Activated naive CD4-positive, alpha-beta T cell treated with anti-CD3 and anti-CD28 coated beads, Interleukin-2, amount 50 U/mL, for 16 hours (primary cell): ENCODE results near the gene CERS1.

ENCODE experiments used
- DNase-seq: peaks from one replicate; pipeline ENCODE4 v3.0.0-alpha.2; 2020

The CERS1 gene

GRCh38 chr19:18895824-18896341 is at the start of gene CERS1:
TSS of gene CERS1 (minus strand) at chr19:18896158. CDS start at chr19:18896072, 86 bp downstream.
- no peak for DNase-seq

GRCh38 chr19:18945297-18945696 is 49.3 kb upstream of the CERS1 start:
- no peak for DNase-seq

- no peak for DNase-seq
Measured at GRCh38 chr19:18943465-18943864, 47.5 kb upstream of the CERS1 start.

- no peak for DNase-seq
Measured at GRCh38 chr19:18942692-18943091, 46.7 kb upstream of the CERS1 start.

- DNase-seq: no peak
Measured at GRCh38 chr19:18941628-18942354, 45.8 kb upstream of the CERS1 start.

GRCh38 chr19:18940769-18941627 is 45.0 kb upstream of the CERS1 start, which contains the start of gene HOMER3:
TSS of gene HOMER3 (minus strand) at chr19:18941217. CDS start at chr19:18938982, 2,235 bp downstream.
- peak; percentile 80 for DNase-seq

GRCh38 chr19:18939922-18940768 is 44.2 kb upstream of the CERS1 start:
- no peak for DNase-seq

- no peak for DNase-seq
Measured at GRCh38 chr19:18939163-18939562, 43.2 kb upstream of the CERS1 start.

GRCh38 chr19:18933297-18933696 is 37.3 kb upstream of the CERS1 start:
- DNase-seq: no peak

- peak; percentile 87 for DNase-seq
Measured at GRCh38 chr19:18932216-18932841, 36.4 kb upstream of the CERS1 start.

- no peak for DNase-seq
Measured at GRCh38 chr19:18931316-18932162, 35.6 kb upstream of the CERS1 start.

- no peak for DNase-seq
Measured at GRCh38 chr19:18929311-18929710, 33.4 kb upstream of the CERS1 start.

GRCh38 chr19:18928018-18928805 is 32.3 kb upstream of the CERS1 start:
- no peak for DNase-seq

- no peak for DNase-seq
Measured at GRCh38 chr19:18924684-18925213, 28.8 kb upstream of the CERS1 start.

- DNase-seq: no peak
Measured at GRCh38 chr19:18922228-18922985, 26.4 kb upstream of the CERS1 start.

- no peak for DNase-seq
Measured at GRCh38 chr19:18921593-18921992, 25.6 kb upstream of the CERS1 start.

GRCh38 chr19:18920400-18920799 is 24.4 kb upstream of the CERS1 start:
- no peak for DNase-seq

GRCh38 chr19:18919900-18920214 is 23.9 kb upstream of the CERS1 start:
- DNase-seq: no peak

- DNase-seq: peak; percentile 97
Measured at GRCh38 chr19:18919086-18919899, 23.3 kb upstream of the CERS1 start, which contains the start of the genes COPE and DDX49. TSS of gene COPE (minus strand) at chr19:18919387. CDS start at chr19:18919348, 39 bp downstream. TSS of gene DDX49 (plus strand) at chr19:18919715. CDS start at chr19:18919742, 27 bp downstream.
